Right atrium auricular region (tissue), 2 donors: Measurements from ENCODE around the gene TRIM42. TPM values are rescaled to one million over a fixed set of nuclear protein-coding genes. Genes with fewer than 3 reads are reported as not detected.

Experiments
- DNase-seq: peaks from one replicate; pipeline ENCODE4 v3.0.0-alpha.2; 2019; ENCODE audit warnings: low spot score
- H3K27ac ChIP-seq, 2 donors: fragments of 200-600 bp; sonication (generic); 1 replicate in 1 of 2; 2 replicates in 1 of 2; pipeline ENCODE4 v1.5.1; 2016 to 2019
- H3K27me3 ChIP-seq, 2 donors: fragments of 200-600 bp; sonication (generic); one replicate each; pipeline versions ENCODE4 v1.5.1 to v1.6.0; 2017 to 2019
- H3K36me3 ChIP-seq: fragments of 200-600 bp; sonication (generic); one replicate; pipeline ENCODE4 v1.5.1; 2016
- H3K4me1 ChIP-seq, 2 donors: fragments of 200-600 bp; sonication (generic); one replicate each; pipeline versions ENCODE4 v1.5.1 to v1.6.0; 2017 to 2019
- H3K4me3 ChIP-seq, 2 donors: fragments of 200-600 bp; sonication (generic); 1 replicate in 1 of 2; 2 replicates in 1 of 2; pipeline ENCODE4 v1.5.1; 2017 to 2019; ENCODE audit warnings: mild to moderate bottlenecking in 1 of 2, moderate library complexity in 1 of 2
- H3K9me3 ChIP-seq, 2 donors: fragments of 200-600 bp; sonication (generic); one replicate each; pipeline ENCODE4 v1.5.1; 2019
- total RNA-seq, 2 donors: library from RNA; depleted of rRNA; stranded (reverse); fragments of >200 nt; gene quantifications; one replicate each; pipeline ENCODE4 v1.1.0, GENCODE V29; 2016
- TF ChIP-seq, protein P1 (sequence below), 2 donors: fragments of 200-600 bp; sonication (generic); IDR thresholded peaks; one replicate each; pipeline ENCODE4 v1.5.1; 2019; ENCODE audit warnings: antibody characterized with exemption in 2 of 2

The TRIM42 gene
- total RNA-seq, 2 donors from 2014 or later = not detected

DNA sequence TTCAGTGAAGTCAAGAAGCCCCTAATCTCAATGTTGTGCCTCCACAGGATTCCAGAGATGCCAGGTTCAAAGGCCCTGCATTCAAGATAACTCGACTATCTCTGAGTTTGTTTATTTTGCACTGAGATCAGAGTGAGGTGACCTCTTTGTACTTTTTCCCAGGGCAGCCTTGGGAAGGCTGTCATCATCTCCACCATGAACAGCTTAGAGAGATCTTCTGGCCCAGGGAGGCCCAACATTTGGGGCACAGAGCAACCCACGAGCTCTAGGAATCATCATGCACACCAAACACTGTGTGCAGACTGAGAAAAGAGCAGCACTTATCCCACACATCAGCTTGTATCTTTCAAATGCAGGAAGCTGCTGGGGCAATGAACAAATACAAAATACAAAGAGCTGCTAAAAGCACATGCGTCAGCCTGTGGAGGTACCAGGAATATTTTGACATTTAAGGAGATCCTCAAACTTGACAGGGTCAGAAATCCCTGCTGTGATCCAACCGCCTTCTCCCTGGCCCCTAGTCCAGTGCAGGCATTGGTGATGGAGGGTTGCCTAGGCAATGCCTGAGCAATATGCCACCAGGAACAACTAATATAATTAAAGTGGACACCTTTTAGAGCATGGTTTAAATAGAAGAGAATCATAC lies 33.6 kb downstream of the TRIM42 start:
- Histone ChIP-seq H3K36me3 (no peaks in the 10 kb centered on the region), H3K9me3 (no peaks in the 10 kb centered on the region), H3K27ac (no peak overlapping the region), H3K4me3 (no peak overlapping the region), H3K27me3 (no peaks in the 10 kb centered on the region), H3K4me1 (peaks cover 0 to 8% of the 10 kb centered on the region in 2 donors)
- TF ChIP-seq, protein P1, sequence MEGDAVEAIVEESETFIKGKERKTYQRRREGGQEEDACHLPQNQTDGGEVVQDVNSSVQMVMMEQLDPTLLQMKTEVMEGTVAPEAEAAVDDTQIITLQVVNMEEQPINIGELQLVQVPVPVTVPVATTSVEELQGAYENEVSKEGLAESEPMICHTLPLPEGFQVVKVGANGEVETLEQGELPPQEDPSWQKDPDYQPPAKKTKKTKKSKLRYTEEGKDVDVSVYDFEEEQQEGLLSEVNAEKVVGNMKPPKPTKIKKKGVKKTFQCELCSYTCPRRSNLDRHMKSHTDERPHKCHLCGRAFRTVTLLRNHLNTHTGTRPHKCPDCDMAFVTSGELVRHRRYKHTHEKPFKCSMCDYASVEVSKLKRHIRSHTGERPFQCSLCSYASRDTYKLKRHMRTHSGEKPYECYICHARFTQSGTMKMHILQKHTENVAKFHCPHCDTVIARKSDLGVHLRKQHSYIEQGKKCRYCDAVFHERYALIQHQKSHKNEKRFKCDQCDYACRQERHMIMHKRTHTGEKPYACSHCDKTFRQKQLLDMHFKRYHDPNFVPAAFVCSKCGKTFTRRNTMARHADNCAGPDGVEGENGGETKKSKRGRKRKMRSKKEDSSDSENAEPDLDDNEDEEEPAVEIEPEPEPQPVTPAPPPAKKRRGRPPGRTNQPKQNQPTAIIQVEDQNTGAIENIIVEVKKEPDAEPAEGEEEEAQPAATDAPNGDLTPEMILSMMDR (IDR thresholded peaks at IDR 0.05) = no peak
- no peak for DNase-seq

DNA sequence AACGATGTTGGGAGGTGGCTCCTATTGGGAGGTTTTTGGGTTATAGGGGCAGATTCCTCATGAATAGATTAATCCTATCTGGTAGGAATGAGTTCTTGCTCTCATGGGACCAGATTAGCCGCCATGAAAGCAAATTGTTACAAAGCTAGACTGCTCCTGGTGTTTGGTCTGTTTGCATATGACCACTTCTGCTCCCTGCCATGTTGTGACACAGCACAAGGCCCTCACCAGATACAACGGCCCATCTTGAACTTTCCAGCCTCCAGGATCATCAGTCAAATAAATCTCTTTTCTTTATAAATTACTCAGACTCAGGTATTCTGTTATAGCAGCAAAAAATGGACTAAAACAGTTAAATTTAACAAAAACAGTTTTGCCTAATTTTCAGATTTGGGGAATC lies 34.4 kb downstream of the TRIM42 start:
- no peak for DNase-seq

DNA sequence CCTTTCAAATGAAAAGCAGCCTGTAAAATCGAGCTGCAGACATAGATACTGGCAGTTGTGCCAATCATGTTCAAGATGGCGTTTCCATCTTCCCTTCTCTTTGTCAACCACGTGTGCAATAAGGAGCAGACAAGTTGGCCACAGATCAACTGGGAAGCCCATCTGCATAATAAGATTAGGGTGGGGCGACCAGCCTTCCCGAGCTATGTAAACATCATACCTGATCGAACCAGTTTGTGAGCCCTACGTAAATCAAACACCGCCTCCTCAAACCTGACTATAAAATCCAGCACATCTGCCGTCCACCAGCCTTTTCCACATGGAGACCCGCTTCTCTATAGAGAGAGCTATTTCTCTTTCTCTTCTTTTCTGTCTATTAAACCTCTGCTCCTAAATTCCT lies 37.2 kb downstream of the TRIM42 start:
- Histone ChIP-seq H3K36me3 (no peaks in the 10 kb centered on the region), H3K27ac (no peak overlapping the region), H3K4me3 (no peak overlapping the region), H3K4me1 (peaks cover 0 to 5% of the 10 kb centered on the region in 2 donors), H3K9me3 (no peaks in the 10 kb centered on the region), H3K27me3 (no peaks in the 10 kb centered on the region)
- TF ChIP-seq, protein P1 (IDR thresholded peaks at IDR 0.05) = no peak
- DNase-seq = no peak

More for the DNA sequence above, 34.4 kb downstream of the TRIM42 start:
- Histone ChIP-seq H3K9me3 (no peaks in the 10 kb centered on the region), H3K27ac (no peak overlapping the region), H3K27me3 (no peaks in the 10 kb centered on the region), H3K4me1 (peaks cover 0 to 8% of the 10 kb centered on the region in 2 donors), H3K36me3 (no peaks in the 10 kb centered on the region), H3K4me3 (no peak overlapping the region)
- TF ChIP-seq, protein P1 (IDR thresholded peaks at IDR 0.05) = no peak

DNA sequence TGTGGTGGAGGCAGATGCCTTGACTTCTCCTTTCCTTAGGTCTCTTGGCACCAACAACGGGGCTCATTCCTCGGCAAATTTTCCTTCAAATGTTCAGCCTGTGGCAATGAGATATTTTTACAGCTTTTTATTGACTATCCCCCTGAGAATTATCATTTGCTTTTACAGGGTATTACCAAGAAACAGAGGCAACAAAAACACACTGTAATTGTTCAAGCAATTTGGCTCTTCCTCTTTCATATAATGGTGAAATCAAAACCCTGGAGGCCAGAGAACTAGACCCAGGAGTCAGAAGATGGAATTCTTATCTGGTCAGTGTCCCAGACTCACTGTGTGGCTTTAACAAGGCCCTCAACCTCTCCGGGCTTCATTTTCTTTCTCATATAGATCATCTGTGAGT lies 40.1 kb downstream of the TRIM42 start:
- no peaks in the 10 kb centered on the region for H3K27me3 ChIP-seq
- TF ChIP-seq, protein P1 (IDR thresholded peaks at IDR 0.05) = no peak
- no peaks in the 10 kb centered on the region for H3K36me3 ChIP-seq
- H3K4me3 ChIP-seq = no peak overlapping the region
- H3K9me3 ChIP-seq = no peaks in the 10 kb centered on the region
- no peak for DNase-seq
- peaks cover 0 to 18% of the 10 kb centered on the region in 2 donors for H3K4me1 ChIP-seq
- H3K27ac ChIP-seq = no peak overlapping the region

DNA sequence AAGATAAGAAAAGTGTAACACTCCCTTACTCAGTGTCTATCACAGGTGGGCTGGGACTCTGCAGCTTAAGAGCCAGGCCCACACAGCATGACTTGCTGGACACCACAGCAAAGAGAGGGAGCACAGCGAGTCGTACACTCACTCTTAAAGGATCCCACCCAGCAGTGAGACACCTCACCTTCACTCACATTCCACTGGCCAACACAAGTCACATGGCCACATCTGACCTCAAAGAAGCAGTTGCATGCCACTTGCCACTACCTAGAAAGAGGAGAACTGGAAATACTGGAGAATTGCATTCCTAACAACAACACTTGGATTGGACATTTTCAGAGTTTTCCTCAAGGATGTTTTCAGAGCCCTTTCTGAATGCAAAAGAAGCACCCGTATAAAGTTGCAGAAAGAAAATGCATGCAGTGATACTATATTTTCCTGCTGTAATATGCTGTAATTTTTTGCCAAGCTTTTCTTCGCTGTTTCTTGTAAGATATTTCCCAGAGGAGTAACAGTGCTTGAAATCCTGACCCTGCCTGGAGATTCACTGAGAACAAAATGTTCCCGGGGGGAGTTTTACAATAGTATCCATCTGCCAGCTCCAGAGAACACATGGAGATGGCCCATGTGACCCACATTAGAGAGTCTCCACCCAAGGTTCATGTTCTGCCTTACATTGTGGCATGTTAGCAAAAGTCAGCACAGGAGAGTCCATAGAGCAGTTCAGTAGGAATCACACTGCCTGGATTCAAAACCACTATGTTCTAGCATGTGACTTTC lies 42.2 kb downstream of the TRIM42 start:
- no peaks in the 10 kb centered on the region for H3K27me3 ChIP-seq
- H3K27ac ChIP-seq = peak overlapping the region in 1 of 2 donors; percentile 46
- peak; percentile 64 for DNase-seq
- H3K9me3 ChIP-seq = no peaks in the 10 kb centered on the region
- no peak overlapping the region for H3K4me3 ChIP-seq
- H3K36me3 ChIP-seq = no peaks in the 10 kb centered on the region
- TF ChIP-seq, protein P1 (IDR thresholded peaks at IDR 0.05) = no peak
- H3K4me1 ChIP-seq = peaks cover 0 to 18% of the 10 kb centered on the region in 2 donors
